Fibroblast of skin of right quadriceps (primary cell): ENCODE results near the gene C9orf43.
A peak's percentile ranks its signal among the peaks of the same experiment; 100 is the strongest.
"Not testable (repeated sequence)": the region's sequence is repeated elsewhere in the genome, so short reads cannot be mapped to it uniquely, and the experiment has no call there.

Experiments used
- DNase-seq: peaks from one replicate; pipeline ENCODE4 v3.0.0-alpha.2; 2013

Gene C9orf43

GRCh38 chr9:113381909-113382411 lies 28.6 kb upstream of the C9orf43 start:
- no peak for DNase-seq

- DNase-seq, result no peak
Observed at GRCh38 chr9:113386571-113387393, 23.8 kb upstream of the C9orf43 start.

- no peak for DNase-seq
Observed at GRCh38 chr9:113387560-113388230, 22.9 kb upstream of the C9orf43 start.

- no peak for DNase-seq
Observed at GRCh38 chr9:113388833-113389232, 21.7 kb upstream of the C9orf43 start.

GRCh38 chr9:113389451-113389850 lies 21.1 kb upstream of the C9orf43 start:
- DNase-seq, result no peak

GRCh38 chr9:113390192-113390960 lies 20.2 kb upstream of the C9orf43 start:
- DNase-seq, result no peak

- no peak for DNase-seq
Observed at GRCh38 chr9:113391917-113392316, 18.6 kb upstream of the C9orf43 start.

GRCh38 chr9:113393281-113393680 lies 17.3 kb upstream of the C9orf43 start:
- DNase-seq, result no peak

- DNase-seq, result no peak
Observed at GRCh38 chr9:113395000-113395861, 15.3 kb upstream of the C9orf43 start.

GRCh38 chr9:113397203-113397631 lies 13.3 kb upstream of the C9orf43 start:
- no peak for DNase-seq

GRCh38 chr9:113398796-113399195 lies 11.8 kb upstream of the C9orf43 start:
- DNase-seq, result no peak

- DNase-seq, result no peak
Observed at GRCh38 chr9:113399646-113400200, 10.8 kb upstream of the C9orf43 start.

GRCh38 chr9:113401027-113401792 lies 9.3 kb upstream of the C9orf43 start, which contains the start of gene ALAD:
Gene ALAD (minus strand): TSS chr9:113401284. CDS start chr9:113393559, 7,725 bp downstream.
- DNase-seq, result peak; percentile 98

- no peak for DNase-seq
Observed at GRCh38 chr9:113403646-113404045, 6.9 kb upstream of the C9orf43 start.

GRCh38 chr9:113406353-113406752 lies 4.2 kb upstream of the C9orf43 start:
- not testable (repeated sequence) for DNase-seq

GRCh38 chr9:113406873-113407511 lies 3.6 kb upstream of the C9orf43 start:
- DNase-seq, result peak; percentile 61

- no peak for DNase-seq
Observed at GRCh38 chr9:113409481-113409880, 1.1 kb upstream of the C9orf43 start.

GRCh38 chr9:113409883-113410206 lies 702 bp upstream of the C9orf43 start:
- DNase-seq, result no peak

- no peak for DNase-seq
Observed at GRCh38 chr9:113416149-113416721, 5.7 kb downstream of the C9orf43 start.

GRCh38 chr9:113417370-113417769 lies 6.8 kb downstream of the C9orf43 start:
- no peak for DNase-seq
